Tibial nerve (tissue), 4 donors: ENCODE measurements around the gene LEF1. TPM values are rescaled to one million over a fixed set of nuclear protein-coding genes. Genes with fewer than 3 reads are reported as not detected.

Experiments used
- DNase-seq, 2 donors: peaks; one replicate each; pipeline ENCODE4 v3.0.0-alpha.2; 2019; ENCODE audit warnings: low spot score in 2 of 2
- H3K27ac ChIP-seq, 4 donors: fragments of 200-600 bp; sonication (generic) in 3 of 4; one replicate each; pipeline ENCODE4 v1.5.1; 2017 to 2019; ENCODE audit warnings: mild to moderate bottlenecking in 1 of 4
- H3K27me3 ChIP-seq, 2 donors: fragments of 200-600 bp; sonication (generic) in 1 of 2; one replicate each; pipeline versions ENCODE4 v1.5.1 to v1.6.0; 2017 to 2019
- H3K36me3 ChIP-seq, 3 donors: fragments of 200-600 bp; sonication (generic); one replicate each; pipeline ENCODE4 v1.5.1; 2018 to 2019
- H3K4me1 ChIP-seq, 4 donors: fragments of 200-600 bp; sonication (generic) in 3 of 4; one replicate each; pipeline ENCODE4 v1.5.1; 2017 to 2019
- H3K4me3 ChIP-seq, 4 donors: fragments of 200-600 bp; sonication (generic) in 3 of 4; one replicate each; pipeline ENCODE4 v1.5.1; 2017 to 2019; ENCODE audit warnings: mild to moderate bottlenecking in 1 of 4, moderate library complexity in 1 of 4
- H3K9me3 ChIP-seq, 4 donors: fragments of 200-600 bp; sonication (generic) in 3 of 4; one replicate each; pipeline ENCODE4 v1.5.1; 2017 to 2019
- CTCF ChIP-seq, 5 experiments: fragments of 200-600 bp in 3 of 5; fragments of 450-650 bp in 2 of 5; sonication (generic) in 3 of 5; IDR thresholded peaks; one replicate each; pipeline ENCODE4 v1.5.1; 2016 to 2019; ENCODE audit warnings: antibody characterized with exemption in 5 of 5, mild to moderate bottlenecking in 3 of 5, moderate library complexity in 2 of 5
- EP300 ChIP-seq, 2 donors: sonication (generic); formaldehyde crosslinking; IDR thresholded peaks; one replicate each; pipeline ENCODE4 v1.6.1; 2017; ENCODE audit warnings: antibody characterized with exemption in 2 of 2, mild to moderate bottlenecking in 1 of 2
- POLR2A ChIP-seq, 2 donors: fragments of 450-650 bp; IDR thresholded peaks; one replicate each; pipeline ENCODE4 v1.6.1; 2017; ENCODE audit warnings: antibody characterized with exemption in 2 of 2, mild to moderate bottlenecking in 2 of 2, moderate library complexity in 2 of 2
- WGBS, 2 donors: methylation state at CpG; one replicate each; pipeline ENCODE4 v1.1.5; 2018; 5-methylcytosine and 5-hydroxymethylcytosine counted together
- total RNA-seq, 4 donors: library from RNA; depleted of rRNA; stranded (reverse); fragments of >200 nt; gene quantifications; one replicate each; pipeline ENCODE4 v1.1.0, GENCODE V29; 2016

Gene LEF1
- total RNA-seq, 4 donors from 2014 or later, result 1.9 to 11.7 (median 8.3) TPM

DNA sequence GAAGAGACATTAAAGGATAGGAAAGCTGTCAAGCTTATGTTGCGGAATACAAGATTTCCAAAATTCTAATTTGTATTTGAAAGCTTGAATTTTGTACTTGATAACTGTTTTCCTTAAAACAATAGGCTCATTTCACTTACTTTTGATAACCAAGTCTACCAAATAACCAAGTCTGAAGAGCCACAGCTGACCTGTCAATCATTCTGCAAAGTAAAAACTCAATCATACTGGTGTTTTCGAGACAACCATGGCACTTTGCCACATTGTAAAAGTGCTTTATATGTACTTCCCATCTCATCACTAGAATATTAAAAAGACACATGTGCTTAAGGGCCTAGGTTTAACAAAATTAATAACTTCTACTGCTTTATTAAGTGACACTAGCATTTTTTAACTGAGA is 47.9 kb downstream of the LEF1 start:
- 83 to 86% methylated on average over 2 of the region's 2 CpGs for whole genome bisulfite sequencing, 2 donors
- H3K36me3 ChIP-seq, result no peaks in the 10 kb centered on the region
- no peak for DNase-seq
- no peak for TF ChIP-seq POLR2A (IDR thresholded peaks at IDR 0.05)
- no peak for TF ChIP-seq CTCF (IDR thresholded peaks at IDR 0.05)
- no peak for TF ChIP-seq EP300 (IDR thresholded peaks at IDR 0.05)
- H3K9me3 ChIP-seq, result no peaks in the 10 kb centered on the region
- no peaks in the 10 kb centered on the region for H3K27me3 ChIP-seq
- no peaks in the 10 kb centered on the region for H3K4me1 ChIP-seq
- H3K27ac ChIP-seq, result no peak overlapping the region
- no peak overlapping the region for H3K4me3 ChIP-seq

- Histone ChIP-seq H3K27me3 (no peaks in the 10 kb centered on the region), H3K36me3 (no peaks in the 10 kb centered on the region), H3K27ac (no peak overlapping the region), H3K9me3 (no peaks in the 10 kb centered on the region), H3K4me1 (no peaks in the 10 kb centered on the region), H3K4me3 (no peak overlapping the region)
- no peak for DNase-seq
- TF ChIP-seq CTCF (IDR thresholded peaks at IDR 0.05), result no peak
- TF ChIP-seq EP300 (IDR thresholded peaks at IDR 0.05), result no peak
- 91% methylated on average over 2 of the region's 2 CpGs for WGBS, 2 donors
Measured at GRCh38 chr4:108119199-108119800, 49.4 kb downstream of the LEF1 start.

GRCh38 chr4:108118505-108118904 is 50.2 kb downstream of the LEF1 start:
- no peaks in the 10 kb centered on the region for H3K36me3 ChIP-seq
- TF ChIP-seq CTCF (IDR thresholded peaks at IDR 0.05), result no peak
- TF ChIP-seq EP300 (IDR thresholded peaks at IDR 0.05), result no peak
- TF ChIP-seq POLR2A (IDR thresholded peaks at IDR 0.05), result no peak
- no peaks in the 10 kb centered on the region for H3K9me3 ChIP-seq
- no peak overlapping the region for H3K27ac ChIP-seq
- WGBS, 2 donors, result 56 to 63% methylated on average over 3 of the region's 3 CpGs
- DNase-seq, result no peak
- H3K27me3 ChIP-seq, result no peaks in the 10 kb centered on the region
- H3K4me3 ChIP-seq, result no peak overlapping the region
- H3K4me1 ChIP-seq, result no peaks in the 10 kb centered on the region

DNA sequence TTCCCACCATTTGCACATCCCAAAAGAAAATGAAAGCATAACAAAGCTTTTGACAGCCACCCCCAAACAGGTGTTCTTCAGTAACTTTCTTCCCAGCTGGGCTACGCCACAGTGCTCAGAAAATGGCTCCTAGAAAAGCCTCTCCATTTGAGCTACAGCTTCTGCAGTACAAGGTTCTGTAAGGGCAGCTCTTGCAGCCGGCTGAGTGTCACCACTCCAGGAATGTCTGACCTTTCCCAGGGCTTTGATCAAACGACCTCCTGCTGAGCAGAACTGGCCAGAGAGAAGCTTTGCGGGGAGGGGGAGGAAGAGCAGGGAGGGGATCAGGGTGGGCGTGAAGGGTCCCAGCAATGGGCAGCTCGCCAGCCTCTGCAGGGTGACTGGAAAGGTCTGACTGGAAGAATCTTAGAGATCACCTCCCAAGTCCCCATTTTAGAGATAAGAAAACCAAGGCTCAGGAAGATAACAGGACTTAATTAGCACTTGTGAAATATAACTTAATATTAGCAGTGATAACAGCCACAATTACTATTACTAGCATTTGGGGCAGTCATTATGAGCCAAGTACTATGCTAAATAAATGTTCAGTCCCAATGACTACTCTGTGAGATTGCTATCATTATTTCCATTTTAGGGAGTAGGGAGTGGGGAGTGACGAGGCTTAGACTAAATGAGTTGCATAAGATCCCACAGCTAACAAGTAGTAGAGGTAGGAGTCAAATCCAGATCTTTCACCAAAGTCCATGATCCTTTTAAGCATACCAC is 51.1 kb downstream of the LEF1 start:
- no peaks in the 10 kb centered on the region for H3K36me3 ChIP-seq
- TF ChIP-seq POLR2A (IDR thresholded peaks at IDR 0.05), result no peak
- TF ChIP-seq EP300 (IDR thresholded peaks at IDR 0.05), result no peak
- no peak for TF ChIP-seq CTCF (IDR thresholded peaks at IDR 0.05)
- H3K27ac ChIP-seq, result no peak overlapping the region
- H3K9me3 ChIP-seq, result no peaks in the 10 kb centered on the region
- no peak overlapping the region for H3K4me3 ChIP-seq
- WGBS, 2 donors, result 46 to 55% methylated on average over 7 of the region's 7 CpGs
- H3K27me3 ChIP-seq, result no peaks in the 10 kb centered on the region
- no peak for DNase-seq
- H3K4me1 ChIP-seq, result peaks cover 0 to 8% (median 0%) of the 10 kb centered on the region in 4 donors

GRCh38 chr4:108116423-108117168 is 52.1 kb downstream of the LEF1 start:
- no peaks in the 10 kb centered on the region for H3K36me3 ChIP-seq
- H3K4me3 ChIP-seq, result no peak overlapping the region
- no peak for DNase-seq
- no peak for TF ChIP-seq EP300 (IDR thresholded peaks at IDR 0.05)
- no peak for TF ChIP-seq POLR2A (IDR thresholded peaks at IDR 0.05)
- TF ChIP-seq CTCF (IDR thresholded peaks at IDR 0.05), result no peak
- peaks cover 0 to 8% (median 0%) of the 10 kb centered on the region in 4 donors for H3K4me1 ChIP-seq
- no peaks in the 10 kb centered on the region for H3K27me3 ChIP-seq
- no peaks in the 10 kb centered on the region for H3K9me3 ChIP-seq
- H3K27ac ChIP-seq, result no peak overlapping the region
- 78 to 79% methylated on average over 3 of the region's 3 CpGs for WGBS, 2 donors
